HTERT RPE-1 (cell line): ENCODE results near the gene LHFPL4.
"Not testable (repeated sequence)": the region's sequence is repeated elsewhere in the genome, so short reads cannot be mapped to it uniquely, and the experiment has no call there.

Experiments
- in situ Hi-C: fragments of 300-500 bp; cut with MboI; formaldehyde crosslinking; loops from 4 replicates; pipeline ENCODE4 v1.14.3; 2020; ENCODE audit warnings: low sequenced_read_pairs

The LHFPL4 gene

DNA sequence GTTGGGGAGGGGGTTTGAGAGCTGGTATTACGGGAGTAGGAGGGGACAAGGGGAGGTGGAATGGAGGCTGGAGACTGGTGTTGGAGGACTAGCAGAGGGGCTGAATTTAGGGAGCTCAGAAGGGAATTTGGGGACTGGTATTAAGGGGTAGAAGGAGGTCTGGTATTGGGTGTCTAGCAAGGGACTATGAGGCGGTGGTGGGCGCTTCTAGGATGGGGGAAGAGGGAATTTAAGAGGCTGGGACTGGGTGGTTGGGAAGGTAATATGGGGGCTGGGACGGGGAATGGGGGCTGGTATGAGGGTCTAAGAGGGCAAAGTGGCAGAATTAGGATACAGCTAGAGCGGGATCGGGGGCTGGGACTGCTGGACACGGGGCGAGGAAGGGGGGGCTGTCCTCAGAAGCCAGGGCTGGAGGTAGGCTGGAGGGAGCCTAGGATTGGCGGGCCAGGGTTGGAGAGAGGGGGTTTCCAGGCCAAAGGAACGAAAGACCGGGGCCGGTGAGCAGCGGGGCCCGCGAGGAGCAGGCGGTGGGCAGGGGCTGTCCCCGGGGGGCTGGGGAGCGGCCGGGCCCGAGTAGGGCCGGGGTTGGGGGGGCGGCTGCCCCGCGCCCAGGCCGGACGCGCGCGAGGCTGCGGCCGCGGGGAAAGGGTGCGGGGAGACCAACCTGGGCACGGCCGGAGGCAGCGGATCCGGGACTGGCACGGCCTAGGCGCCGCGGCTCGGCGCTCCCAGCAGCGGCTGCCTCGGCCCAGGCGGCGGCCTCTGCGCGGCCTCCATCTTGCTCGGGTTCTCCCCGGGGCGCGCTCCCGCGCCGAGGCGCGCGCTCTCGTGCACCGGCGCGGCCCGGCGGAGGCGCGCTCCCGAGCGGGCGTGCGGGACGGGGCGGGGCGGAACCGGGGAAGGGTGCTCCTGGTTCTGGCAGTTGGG lies at the start of gene LHFPL4:
Gene LHFPL4, minus strand, starts transcription at position 802 of the 927 bp plus-strand sequence. CDS start 1,143 bp downstream, outside the sequence.
- in situ Hi-C loops, result no loop called here

DNA sequence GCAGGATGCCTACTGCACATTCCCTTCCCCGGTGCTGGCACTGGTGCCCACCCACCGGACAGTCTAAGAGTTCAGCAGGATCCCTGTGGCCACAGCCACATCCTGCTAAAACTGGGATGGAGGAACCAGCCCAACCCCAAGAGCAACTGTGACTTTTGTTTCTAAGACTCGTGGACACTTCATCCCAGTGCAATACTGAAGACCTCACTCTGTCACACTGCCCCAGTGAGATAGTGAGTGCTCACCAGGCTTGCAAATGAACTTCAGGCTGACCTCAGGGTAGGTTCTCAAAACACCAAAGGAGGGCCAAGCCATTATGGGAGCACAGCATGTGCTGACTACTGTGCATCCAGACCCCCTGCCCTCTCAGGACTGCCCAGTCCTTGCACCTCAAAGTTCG lies 49.0 kb upstream of the LHFPL4 start:
- in situ Hi-C loops, result no loop called here

DNA sequence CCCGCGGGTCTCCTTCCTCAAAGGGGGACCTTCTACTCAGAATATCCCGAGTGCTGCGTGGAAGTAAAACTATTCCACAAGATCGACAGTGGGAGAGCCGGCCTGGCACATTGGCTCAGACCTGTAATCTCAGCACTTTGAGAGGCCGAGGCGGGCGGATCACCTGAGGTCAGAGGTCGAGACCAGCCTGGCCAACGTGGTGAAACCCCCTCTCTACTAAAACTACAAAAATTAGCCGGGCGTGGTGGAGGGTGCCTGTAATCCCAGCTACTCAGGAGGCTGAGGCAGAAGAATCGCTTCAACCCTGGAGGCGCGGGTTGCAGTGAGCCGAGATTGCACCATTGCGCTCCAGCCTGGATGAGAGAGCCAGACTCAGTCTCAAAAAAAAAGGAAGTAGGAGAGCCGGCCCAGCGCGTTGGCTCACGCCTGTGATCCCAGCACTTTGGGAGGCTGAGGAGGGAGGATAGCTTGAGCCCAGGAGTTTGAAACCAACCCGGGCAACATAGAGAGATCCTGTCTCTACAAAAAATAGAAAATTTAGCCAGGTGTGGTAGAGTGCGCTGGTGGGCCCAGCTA lies 47.5 kb upstream of the LHFPL4 start:
- in situ Hi-C loops, result not testable (repeated sequence)

DNA sequence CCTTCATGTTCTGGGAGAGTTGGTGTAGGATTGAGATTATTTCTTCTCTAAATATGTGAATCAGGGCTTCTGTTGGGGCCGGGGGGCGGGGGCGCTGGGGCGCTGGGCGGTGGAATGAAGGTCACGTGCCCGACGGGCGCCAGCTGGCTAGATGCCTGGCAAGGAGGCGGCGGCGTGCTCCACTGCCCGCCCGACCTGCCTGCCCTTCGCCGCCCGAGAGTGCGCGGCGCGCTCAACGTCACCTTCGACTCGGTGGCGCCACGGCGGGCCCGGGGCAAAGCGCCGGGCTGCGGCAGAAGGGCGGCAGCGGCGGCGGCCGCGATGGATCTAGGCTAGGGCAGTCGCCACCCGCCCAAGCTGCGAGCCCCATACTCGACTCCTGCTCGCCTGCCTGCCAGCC lies 47.0 kb upstream of the LHFPL4 start:
- in situ Hi-C loops, result no loop called here

DNA sequence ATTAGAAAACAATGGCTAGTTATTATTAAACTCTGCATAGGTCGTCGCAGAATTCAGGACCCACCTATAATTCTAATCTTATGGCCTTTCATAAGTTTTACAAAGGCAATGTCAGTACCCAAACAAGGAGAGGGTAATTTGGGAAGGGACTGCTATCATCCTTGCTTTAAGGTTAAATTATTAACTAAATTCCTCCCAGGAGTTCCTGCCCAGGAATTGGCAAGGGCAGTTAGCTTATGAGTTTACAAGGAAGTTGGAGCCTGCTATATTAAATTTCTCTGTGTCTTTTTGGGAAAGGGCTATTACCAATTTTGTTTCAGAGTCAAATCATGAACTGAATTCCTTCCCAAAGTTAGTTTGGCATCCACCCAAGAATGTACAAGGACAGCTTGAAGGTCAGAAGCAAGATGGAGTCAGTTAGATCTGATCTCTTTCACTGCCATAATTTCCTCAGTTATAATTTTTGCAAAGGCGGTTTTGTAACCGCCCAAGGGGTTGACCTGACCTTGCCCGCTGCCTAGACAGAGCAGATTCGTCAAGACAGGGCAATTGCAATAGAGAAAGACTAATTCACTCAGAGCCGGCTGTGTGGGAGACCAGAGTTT lies 45.3 kb upstream of the LHFPL4 start:
- in situ Hi-C loops, result no loop called here

DNA sequence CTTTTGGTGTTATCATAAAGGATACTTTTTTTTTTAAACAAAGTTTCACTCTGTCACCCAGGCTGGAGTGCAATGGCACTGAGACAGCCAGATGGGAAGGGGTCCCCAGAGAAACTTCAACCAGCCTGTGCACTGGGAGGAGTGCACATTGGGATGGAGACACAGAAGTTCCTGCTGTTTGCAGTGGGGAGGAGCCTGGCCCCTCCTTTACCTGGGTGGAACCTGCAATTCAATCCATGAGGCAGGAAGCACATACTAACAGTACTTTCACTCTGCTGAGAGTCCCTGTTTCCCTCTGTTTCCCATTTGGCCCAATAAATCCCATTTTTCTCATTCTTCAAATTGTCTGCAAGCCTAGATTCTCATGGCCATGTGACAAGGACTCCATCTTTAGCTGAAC lies 42.3 kb upstream of the LHFPL4 start:
- in situ Hi-C loops, result no loop called here

DNA sequence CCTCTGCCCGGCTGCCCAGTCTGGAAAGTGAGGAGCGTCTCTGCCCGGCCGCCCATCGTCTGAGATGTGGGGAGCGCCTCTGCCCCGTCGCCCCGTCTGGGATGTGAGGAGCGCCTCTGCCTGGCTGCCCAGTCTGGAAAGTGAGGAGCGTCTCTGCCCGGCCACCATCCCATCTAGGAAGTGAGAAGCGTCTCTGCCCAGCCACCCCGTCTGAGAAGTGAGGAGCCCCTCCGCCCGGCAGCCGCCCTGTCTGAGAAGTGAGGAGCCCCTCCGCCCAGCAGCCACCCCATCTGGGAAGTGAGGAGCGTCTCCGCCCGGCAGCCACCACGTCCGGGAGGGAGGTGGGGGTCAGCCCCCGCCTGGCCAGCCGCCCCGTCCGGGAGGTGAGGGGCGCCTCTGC lies 38.2 kb upstream of the LHFPL4 start:
- in situ Hi-C loops, result not testable (repeated sequence)

DNA sequence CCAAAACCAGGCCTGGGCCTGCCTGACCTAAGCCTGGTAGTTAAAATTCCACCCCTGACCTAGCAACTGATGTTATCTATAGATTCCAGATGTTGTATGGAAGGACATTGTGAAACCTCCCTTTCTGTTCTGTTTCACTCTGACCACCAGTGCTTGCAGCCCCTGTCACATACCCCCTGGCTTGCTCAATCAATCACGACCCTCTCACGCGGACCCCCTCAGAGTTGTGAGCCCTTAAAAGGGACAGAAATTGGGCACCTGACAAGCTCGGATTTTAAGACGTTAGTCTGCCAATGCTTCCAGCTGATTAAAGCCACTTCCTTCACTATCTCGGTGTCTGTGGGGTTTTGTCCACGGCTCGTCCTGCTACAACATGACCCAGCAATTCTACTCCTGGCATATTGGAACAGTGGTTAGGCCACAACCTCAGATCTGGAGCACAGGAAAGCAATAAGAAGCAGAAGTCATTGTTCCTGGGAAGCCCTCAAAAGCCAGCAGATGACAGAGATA lies 36.7 kb upstream of the LHFPL4 start:
- in situ Hi-C loops, result no loop called here

DNA sequence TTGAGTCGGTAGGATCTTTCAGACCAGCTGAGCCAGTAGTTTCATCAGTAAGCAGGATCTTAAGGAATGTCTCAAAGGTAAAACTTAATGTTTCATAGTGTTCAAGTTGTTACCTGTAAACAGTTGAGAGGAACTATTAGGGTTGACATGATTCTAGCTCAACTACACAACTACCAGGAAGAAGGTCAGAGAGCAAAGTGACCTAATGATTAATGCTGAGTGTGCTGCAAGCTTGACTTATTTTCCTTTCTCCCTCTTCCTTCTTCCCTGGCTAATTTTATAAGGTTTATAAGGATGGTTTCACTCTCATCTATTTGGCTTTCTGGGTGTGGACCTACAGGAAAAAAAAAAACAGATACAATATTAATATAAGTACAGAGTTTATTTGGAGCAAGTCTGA lies 30.2 kb upstream of the LHFPL4 start:
- in situ Hi-C loops, result no loop called here

DNA sequence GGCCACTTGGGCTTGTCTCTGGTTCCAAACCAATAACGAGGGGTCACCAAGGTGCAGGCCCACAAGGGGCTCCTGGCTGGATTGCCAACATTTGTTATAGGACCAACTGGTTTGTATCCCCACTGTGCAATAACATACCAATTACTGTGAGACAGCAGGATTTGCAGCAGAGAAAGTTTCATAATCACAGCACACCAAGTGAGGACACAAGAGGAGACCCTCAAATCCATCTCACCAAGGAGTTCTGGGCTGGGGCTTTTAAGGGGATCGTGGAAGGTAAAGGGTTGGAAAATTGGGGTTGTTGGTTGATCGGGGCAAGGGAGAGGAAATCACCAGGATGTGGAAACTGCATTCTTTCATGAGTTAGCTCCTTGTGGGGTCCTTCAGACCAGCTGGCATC lies 29.7 kb upstream of the LHFPL4 start:
- in situ Hi-C loops, result no loop called here

DNA sequence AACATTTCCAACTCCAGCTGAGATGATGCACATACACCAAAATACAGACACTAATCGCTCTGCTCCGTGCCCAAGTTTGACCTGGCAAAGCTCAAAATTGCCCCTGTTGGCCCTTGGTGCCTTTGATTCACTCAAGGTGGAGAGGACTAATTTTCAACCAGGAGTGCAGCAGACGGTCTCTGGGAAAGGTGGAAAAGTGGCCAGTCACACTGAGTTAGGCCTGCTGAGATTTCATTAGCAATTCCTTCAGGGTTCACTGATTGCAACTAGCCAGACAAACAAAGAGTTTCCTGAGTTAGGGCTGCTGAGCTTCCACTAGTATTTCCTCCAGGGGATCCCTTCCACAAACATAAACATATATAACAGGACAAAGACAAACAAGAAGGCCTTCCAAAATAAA lies 28.7 kb upstream of the LHFPL4 start:
- in situ Hi-C loops, result no loop called here

DNA sequence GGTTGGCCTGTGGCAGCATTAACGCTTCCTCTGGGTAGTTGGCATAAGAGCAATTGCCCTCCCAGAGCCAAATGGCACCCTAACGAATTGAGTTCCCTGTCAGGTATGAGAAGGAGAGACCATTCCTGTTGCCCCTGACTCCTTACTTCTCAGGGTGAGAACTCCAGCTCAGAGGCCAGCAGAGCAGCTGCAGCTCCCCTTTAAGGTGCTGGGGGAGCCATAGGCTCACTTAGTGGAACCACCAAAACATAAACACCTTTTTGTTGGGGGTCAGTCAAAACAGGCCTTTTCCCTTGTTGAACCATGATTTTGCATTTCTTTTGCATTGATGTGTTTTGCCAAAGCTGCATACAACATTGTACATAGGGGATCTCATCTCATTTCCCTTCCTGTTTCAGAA lies 28.1 kb upstream of the LHFPL4 start:
- in situ Hi-C loops, result no loop called here

DNA sequence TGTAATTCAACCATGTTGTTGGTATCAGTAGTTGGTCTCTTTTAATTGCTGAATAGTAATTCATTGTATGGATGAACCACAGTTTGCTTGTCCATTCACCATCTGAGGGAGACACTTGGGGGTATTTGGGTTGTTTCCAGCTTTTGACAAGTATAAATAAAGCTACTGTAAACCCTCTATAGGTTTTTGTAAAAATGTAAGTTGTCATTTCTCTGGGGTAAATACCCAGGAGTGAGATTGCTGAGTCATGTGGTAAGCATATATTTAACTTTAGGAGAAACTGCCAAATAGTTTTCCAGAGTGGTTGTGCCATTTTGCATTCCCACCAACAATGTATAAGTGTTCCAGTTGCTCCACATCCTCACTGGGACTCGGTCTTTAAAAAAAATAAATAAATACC lies 15.4 kb upstream of the LHFPL4 start:
- in situ Hi-C loops, result no loop called here

DNA sequence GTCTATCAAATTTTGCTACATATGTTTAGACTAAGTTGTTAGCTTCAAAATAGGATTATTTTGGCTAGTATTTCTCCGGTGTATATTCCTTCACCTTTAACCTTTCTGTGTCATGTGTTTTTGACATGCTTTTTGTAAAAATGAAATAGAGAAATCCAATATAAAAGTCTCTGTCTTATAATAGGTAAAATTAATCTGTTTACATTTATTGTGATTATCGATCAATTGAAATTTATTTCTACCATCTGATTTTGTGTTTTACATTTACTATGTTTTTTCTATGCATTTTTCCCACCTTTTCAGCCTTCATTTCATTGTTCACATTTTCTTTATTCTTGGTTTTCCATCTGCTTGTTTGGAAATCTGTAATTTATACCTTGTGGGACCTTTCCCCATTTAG lies 11.7 kb upstream of the LHFPL4 start:
- in situ Hi-C loops, result no loop called here

DNA sequence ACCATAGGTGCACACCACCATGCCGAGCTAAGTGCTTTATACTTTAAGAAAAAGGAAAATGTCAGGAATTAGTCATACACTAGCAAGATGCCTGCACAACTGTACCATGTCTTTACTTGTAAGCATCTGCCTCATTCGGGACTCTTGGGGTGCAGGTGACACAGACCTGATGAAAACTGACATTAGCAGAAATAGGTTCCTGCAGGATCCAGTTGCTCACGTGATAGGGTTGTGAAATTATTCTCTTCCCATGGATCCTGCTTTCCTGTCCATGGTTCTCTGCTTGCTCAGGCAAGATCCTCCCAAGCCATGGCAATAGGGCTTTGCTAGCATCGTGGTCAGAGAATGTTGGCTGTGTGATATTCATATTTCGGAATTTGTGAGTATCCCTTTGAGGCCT lies 10.2 kb upstream of the LHFPL4 start:
- in situ Hi-C loops, result no loop called here

DNA sequence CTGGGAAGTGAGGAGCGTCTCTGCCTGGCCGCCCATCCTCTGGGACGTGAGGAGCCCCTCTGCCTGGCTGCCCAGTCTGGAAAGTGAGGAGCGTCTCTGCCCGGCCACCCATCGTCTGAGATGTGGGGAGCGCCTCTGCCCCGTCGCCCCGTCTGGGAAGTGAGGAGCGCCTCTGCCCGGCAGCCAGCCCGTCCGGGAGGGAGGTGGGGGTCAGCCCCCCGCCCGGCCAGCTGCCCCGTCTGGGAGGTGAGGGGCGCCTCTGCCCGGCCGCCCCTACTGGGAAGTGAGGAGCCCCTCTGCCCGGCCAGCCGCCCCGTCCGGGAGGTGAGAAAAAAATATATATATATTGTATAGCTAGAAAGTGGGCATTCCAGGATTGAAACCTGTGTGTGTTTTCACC lies 6.4 kb upstream of the LHFPL4 start:
- in situ Hi-C loops, result not testable (repeated sequence)

DNA sequence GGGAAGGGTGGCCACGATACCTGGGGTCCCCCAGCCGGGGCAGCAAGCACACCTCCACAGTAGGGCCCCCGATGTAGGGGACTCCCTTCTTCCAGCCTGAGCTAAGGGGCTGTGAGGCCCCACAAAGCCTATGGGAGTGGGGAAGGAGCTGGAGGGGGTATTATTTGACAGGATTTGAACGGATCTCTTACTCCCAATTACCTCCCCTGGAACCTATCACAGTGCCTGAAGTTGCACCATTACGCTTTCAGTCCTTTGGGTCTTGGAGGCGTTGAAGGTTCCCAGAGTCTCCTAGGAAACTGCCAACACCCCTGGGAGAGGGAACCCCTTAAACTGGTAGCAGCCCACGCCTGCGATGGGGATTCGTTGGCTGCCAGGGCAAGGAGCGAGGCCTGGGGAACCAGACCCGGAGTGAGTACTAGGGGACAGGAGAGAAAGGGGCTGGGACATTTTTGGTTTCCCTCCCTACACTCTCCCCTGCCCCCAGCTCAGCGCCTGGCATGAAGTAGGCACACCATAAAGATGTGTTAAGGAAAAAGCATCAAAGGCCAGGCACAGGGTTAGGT lies 409 bp upstream of the LHFPL4 start:
- in situ Hi-C loops, result no loop called here

DNA sequence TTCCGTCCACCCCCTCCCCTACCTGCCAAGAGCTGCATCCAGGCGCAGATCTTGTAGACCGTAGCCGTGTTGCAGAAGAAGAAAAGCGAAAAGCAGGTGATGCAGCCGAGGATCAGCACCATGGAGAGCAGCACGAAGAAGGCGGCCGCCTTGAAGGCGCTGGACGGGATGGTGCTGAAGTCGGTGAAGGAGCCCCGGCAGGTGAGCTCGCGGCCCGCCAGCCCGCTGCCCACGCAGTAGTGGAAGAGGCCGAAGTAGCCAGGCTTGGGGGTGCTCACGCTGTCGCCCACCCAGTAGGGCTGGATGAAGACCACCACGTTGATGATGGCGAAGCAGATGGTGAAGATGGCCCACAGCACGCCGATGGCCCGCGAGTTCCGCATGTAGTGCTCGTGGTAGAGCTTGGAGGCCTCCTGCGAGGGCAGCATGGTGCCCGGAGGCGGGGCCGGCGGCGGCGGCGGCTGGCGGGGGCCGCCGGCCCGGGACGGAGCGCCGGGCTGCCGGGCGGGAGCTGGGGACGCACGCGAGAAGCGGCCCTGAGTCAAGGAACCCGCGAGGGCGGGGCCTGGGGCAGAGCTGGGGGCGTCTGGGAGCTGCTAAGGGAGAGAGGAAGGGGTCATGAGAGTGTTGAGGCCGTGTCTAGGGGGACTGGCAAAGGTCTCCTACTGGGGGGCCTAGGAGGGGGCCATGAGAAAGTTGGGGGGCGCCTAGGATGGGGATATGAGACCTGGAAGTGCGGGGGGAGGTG lies 1.2 kb downstream of the LHFPL4 start:
- in situ Hi-C loops, result no loop called here

DNA sequence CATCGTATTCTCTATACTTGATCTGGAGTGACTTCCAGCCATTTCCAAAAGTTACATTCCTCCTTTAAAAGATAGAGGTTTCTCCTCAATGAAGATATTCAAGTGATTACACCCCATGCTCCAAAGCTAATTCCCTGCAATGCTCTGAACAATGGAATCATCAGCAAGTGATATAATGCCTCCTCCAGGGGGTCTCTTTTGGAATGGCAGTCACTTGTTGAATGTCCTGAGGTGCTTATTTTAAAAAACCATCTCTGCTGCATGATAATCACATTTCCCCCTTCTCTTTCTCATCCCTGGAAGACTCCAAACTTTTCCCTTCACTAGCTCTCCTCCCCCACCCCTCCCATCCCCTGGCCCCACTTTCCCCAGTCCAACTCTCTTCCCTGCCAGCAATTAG lies 2.6 kb downstream of the LHFPL4 start:
- in situ Hi-C loops, result no loop called here

DNA sequence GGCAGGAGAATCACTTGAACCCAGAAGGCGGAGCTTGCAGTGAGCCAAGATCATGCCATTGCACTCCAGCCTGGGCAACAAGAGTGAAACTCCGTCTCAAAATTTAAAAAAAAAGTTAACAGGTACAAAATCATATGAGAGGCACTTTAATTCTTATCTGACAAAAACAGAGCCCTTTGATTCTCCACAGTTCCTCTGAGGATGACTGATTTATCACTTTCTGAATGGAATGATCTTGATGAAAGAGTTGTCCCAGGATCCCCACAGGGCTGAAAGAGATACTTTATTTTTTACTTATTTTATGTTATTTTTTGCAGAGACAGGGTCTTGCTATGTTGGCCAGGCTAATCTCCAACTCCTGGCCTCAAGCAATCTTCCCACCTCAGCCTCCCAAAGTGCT lies 4.0 kb downstream of the LHFPL4 start:
- in situ Hi-C loops, result no loop called here

DNA sequence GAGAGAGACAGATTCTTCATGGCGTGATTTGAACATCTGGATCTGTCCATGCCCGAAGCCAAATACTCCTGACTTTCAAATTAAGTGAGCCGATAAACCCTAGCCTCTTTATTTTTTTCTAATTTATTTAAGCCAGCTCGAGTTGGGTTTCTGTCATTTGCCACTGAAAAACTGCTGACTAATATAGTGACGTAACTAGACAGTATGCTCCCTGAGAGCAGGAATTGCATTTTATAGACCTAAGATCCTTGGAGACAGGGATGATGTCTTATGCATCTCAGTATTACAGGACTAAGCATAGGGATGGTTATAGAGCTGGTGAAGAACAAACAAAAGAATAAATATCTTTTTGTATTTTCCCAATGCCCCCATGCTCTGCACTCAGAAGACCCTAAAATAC lies 4.6 kb downstream of the LHFPL4 start:
- in situ Hi-C loops, result no loop called here
